HCT116 (cell line): ENCODE data around the gene RFPL2. TPM values are rescaled to one million over a fixed set of nuclear protein-coding genes. Genes with fewer than 3 reads are reported as not detected.

ENCODE experiments used
- ATAC-seq: fragments of 200-7000 bp; cut with Tn5 transposase; 2 replicates; pipeline ENCODE4 v1.9.1; 2020; ENCODE audit warnings: mild to moderate bottlenecking, moderate library complexity
- BruUV-seq: library from RNA; stranded (reverse); fragments of 400-500 nt; replicated peaks from 2 replicates; lab custom pipeline; 2021; lab: Mats Ljungman, UMichigan
- CTCF ChIA-PET: fragments of 300-600 bp; sonication (Branson Sonifier 250); formaldehyde crosslinking; loops from one replicate; lab custom pipeline; 2021; ENCODE audit warnings: antibody characterized with exemption; lab: Charles Lee
- POLR2A ChIA-PET: fragments of 300-600, 350-600 bp; sonication (Branson Sonifier 250); formaldehyde crosslinking; loops from one replicate; lab custom pipeline; 2021; ENCODE audit warnings: antibody characterized with exemption; lab: Charles Lee
- RAD21 ChIA-PET, 2 experiments: fragments of 300-600 bp; sonication (Branson Sonifier 250); formaldehyde crosslinking; loops; one replicate each; lab custom pipeline; 2023; ENCODE audit warnings: low total read pairs in 2 of 2; ENCODE audit not compliant: uncharacterized antibody in 2 of 2, unreplicated experiment in 2 of 2, low non-redundant PET in 1 of 2; lab: Charles Lee
- DNase-seq: peaks from one replicate; pipeline ENCODE4 v3.0.0-alpha.2; 2010; ENCODE audit warnings: low read depth, low spot score
- H2AFZ ChIP-seq: fragments of 200-600 bp; shearing (Covaris generic), sonication (generic); 2 replicates; pipeline ENCODE4 v1.6.1; 2017; ENCODE audit warnings: low read depth, mixed run types, mixed read lengths, antibody characterized with exemption, low read length; ENCODE audit not compliant: poor library complexity, severe bottlenecking
- H3K27ac ChIP-seq: 2 replicates; pipeline ENCODE4 v1.5.1; 2012; ENCODE audit warnings: low read depth, low read length
- H3K27me3 ChIP-seq: fragments of 200-600 bp; sonication (generic); 2 replicates; pipeline ENCODE4 v1.6.1; 2016; ENCODE audit warnings: mixed run types, low read length, mixed read lengths; ENCODE audit not compliant: insufficient read depth
- H3K36me3 ChIP-seq, 2 experiments: fragments of 200-500 bp in 1 of 2; fragments of 200-600 bp in 1 of 2; sonication (Bioruptor generic) in 1 of 2; sonication (generic) in 1 of 2; 2 replicates each; pipeline versions ENCODE4 v1.5.1 to v1.6.1; 2014 to 2016; ENCODE audit warnings: low read length in 2 of 2, inconsistent platforms in 1 of 2, mixed read lengths in 1 of 2, mixed run types in 1 of 2; ENCODE audit not compliant: insufficient read depth in 2 of 2, control insufficient read depth in 1 of 2
- H3K4me1 ChIP-seq, 2 experiments: fragments of 200-600 bp in 1 of 2; sonication (generic) in 1 of 2; 2 replicates each; pipeline versions ENCODE4 v1.5.1 to v1.6.1; 2012 to 2017; ENCODE audit warnings: low read length in 2 of 2, inconsistent platforms in 1 of 2, mild to moderate bottlenecking in 1 of 2, mixed read lengths in 1 of 2, mixed run types in 1 of 2, moderate library complexity in 1 of 2; ENCODE audit not compliant: insufficient read depth in 2 of 2, control insufficient read depth in 1 of 2
- H3K4me2 ChIP-seq: fragments of 200-600 bp; sonication (generic); 2 replicates; pipeline ENCODE4 v1.6.1; 2017; ENCODE audit warnings: mixed run types, low read length, mixed read lengths
- H3K4me3 ChIP-seq, 2 experiments: fragments of 200-600 bp in 1 of 2; sonication (generic) in 1 of 2; replicated peaks in 1 of 2; 2 replicates each; pipeline ENCODE4 v1.5.1; 2011 to 2016; ENCODE audit warnings: low read length in 2 of 2, control low read depth in 1 of 2, low read depth in 1 of 2, mild to moderate bottlenecking in 1 of 2, mixed read lengths in 1 of 2, mixed run types in 1 of 2
- H3K79me2 ChIP-seq: fragments of 200-600 bp; sonication (generic); 2 replicates; pipeline ENCODE4 v1.6.1; 2017; ENCODE audit warnings: mild to moderate bottlenecking, mixed run types, low read length, moderate library complexity, mixed read lengths; ENCODE audit not compliant: insufficient read depth
- H3K9ac ChIP-seq: fragments of 200-600 bp; sonication (generic); 2 replicates; pipeline ENCODE4 v1.6.1; 2016; ENCODE audit warnings: low read length, mixed read lengths
- H3K9me2 ChIP-seq: fragments of 200-600 bp; sonication (generic), shearing (Covaris generic); 2 replicates; pipeline ENCODE4 v1.6.1; 2017; ENCODE audit warnings: mixed run types, mild to moderate bottlenecking, moderate library complexity; ENCODE audit not compliant: insufficient read depth
- H3K9me3 ChIP-seq, 2 experiments: fragments of 200-500 bp in 1 of 2; fragments of 200-600 bp in 1 of 2; sonication (Bioruptor generic) in 1 of 2; sonication (generic) in 1 of 2; 2 replicates each; pipeline ENCODE4 v1.6.1; 2014 to 2017; ENCODE audit warnings: low read length in 2 of 2, mixed read lengths in 2 of 2, inconsistent platforms in 1 of 2, low read depth in 1 of 2, mild to moderate bottlenecking in 1 of 2, mixed run types in 1 of 2, moderate library complexity in 1 of 2; ENCODE audit not compliant: control insufficient read depth in 1 of 2, insufficient read depth in 1 of 2
- H4K20me1 ChIP-seq: fragments of 200-600 bp; sonication (generic), shearing (Covaris generic); 2 replicates; pipeline ENCODE4 v1.6.1; 2017; ENCODE audit warnings: mixed run types, mild to moderate bottlenecking, moderate library complexity; ENCODE audit not compliant: insufficient read depth
- ATF3 ChIP-seq: IDR thresholded peaks from 2 replicates; pipeline ENCODE4 v1.6.1; 2012
- CEBPB ChIP-seq: IDR thresholded peaks from 2 replicates; pipeline ENCODE4 v1.6.1; 2012; ENCODE audit warnings: low read depth
- EZH2 ChIP-seq: fragments of 200-600 bp; sonication (generic); IDR thresholded peaks from 2 replicates; pipeline ENCODE4 v1.6.1; 2017; ENCODE audit warnings: antibody characterized with exemption, mixed run types
- EZH2phosphoT487 ChIP-seq: fragments of 200-600 bp; IDR thresholded peaks from 2 replicates; pipeline ENCODE4 v1.6.1; 2018; ENCODE audit warnings: antibody characterized with exemption, borderline replicate concordance
- POLR2A ChIP-seq: IDR thresholded peaks from 2 replicates; pipeline ENCODE4 v1.7.0; 2011; ENCODE audit warnings: borderline replicate concordance; ENCODE audit not compliant: insufficient read depth, insufficient read length; ENCODE audit errors: extremely low read depth
- RAD21 ChIP-seq: IDR thresholded peaks from 2 replicates; pipeline ENCODE4 v1.6.1; 2012; ENCODE audit warnings: low read depth, mild to moderate bottlenecking
- SIN3A ChIP-seq: IDR thresholded peaks from 2 replicates; pipeline ENCODE4 v1.6.1; 2012; ENCODE audit warnings: low read depth
- YY1 ChIP-seq: IDR thresholded peaks from 2 replicates; pipeline ENCODE4 v1.6.1; 2011; ENCODE audit warnings: low read length, low read depth, moderate library complexity, mild to moderate bottlenecking; ENCODE audit not compliant: insufficient replicate concordance; ENCODE audit errors: extremely low read depth
- ZFX ChIP-seq: fragments of 450-650 bp; IDR thresholded peaks from 2 replicates; pipeline ENCODE4 v1.6.1; 2017
- intact Hi-C: fragments of 100-400 bp; cut with micrococcal nuclease; formaldehyde crosslinking; loops from 2 replicates; pipeline ENCODE4 v1.10.0; 2022
- total RNA-seq: library from RNA; stranded (reverse); gene quantifications from one replicate; pipeline ENCODE4 v1.2.1, GENCODE V29; 2021; ENCODE audit not compliant: unreplicated experiment
- TF ChIP-seq, protein P1 (sequence below): IDR thresholded peaks from 2 replicates; pipeline ENCODE4 v1.6.1; 2012
- TF ChIP-seq, protein P2 (sequence below), 3 experiments: fragments of 200-600 bp in 1 of 3; sonication (generic) in 1 of 3; IDR thresholded peaks in 2 of 3; conservative IDR thresholded peaks in 1 of 3; 2 replicates each; pipeline ENCODE4 v1.5.1; 2012 to 2017; ENCODE audit warnings: low read depth in 2 of 3, low read length in 2 of 3, antibody characterized with exemption in 1 of 3, borderline replicate concordance in 1 of 3, control low read depth in 1 of 3, mild to moderate bottlenecking in 1 of 3, mixed read lengths in 1 of 3, mixed run types in 1 of 3, moderate library complexity in 1 of 3; ENCODE audit not compliant: insufficient read depth in 1 of 3

The RFPL2 gene
- total RNA-seq, 1 experiment from 2014 or later, result 0.61 TPM

GRCh38 chr22:32211011-32211410, 6.1 kb upstream of the RFPL2 start:
- Histone ChIP-seq H4K20me1 (no peaks in the 10 kb centered on the region), H3K36me3 (peaks cover 0 to 4% of the 10 kb centered on the region in 2 experiments; a peak in 2 of 4 replicates), H3K27ac (no peak overlapping the region), H3K4me1 (peaks cover 12 to 13% of the 10 kb centered on the region in 2 experiments; a peak in 3 of 4 replicates), H3K9me3 (no peaks in the 10 kb centered on the region), H3K4me3 (no peak overlapping the region), H3K9ac (no peak overlapping the region), H3K79me2 (no peaks in the 10 kb centered on the region), H3K9me2 (no peaks in the 10 kb centered on the region), H3K27me3 (no peaks in the 10 kb centered on the region), H2AFZ (no peak overlapping the region), H3K4me2 (no peak overlapping the region)
- DNase-seq, result no peak
- TF ChIP-seq YY1 (no peak), EZH2 (no peak), ZFX (no peak), ATF3 (no peak), SIN3A (no peak), EZH2phosphoT487 (no peak), RAD21 (no peak), CEBPB (no peak), POLR2A (no peak)
- TF ChIP-seq, protein P1, sequence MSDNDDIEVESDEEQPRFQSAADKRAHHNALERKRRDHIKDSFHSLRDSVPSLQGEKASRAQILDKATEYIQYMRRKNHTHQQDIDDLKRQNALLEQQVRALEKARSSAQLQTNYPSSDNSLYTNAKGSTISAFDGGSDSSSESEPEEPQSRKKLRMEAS, result no peak
- TF ChIP-seq, protein P2, sequence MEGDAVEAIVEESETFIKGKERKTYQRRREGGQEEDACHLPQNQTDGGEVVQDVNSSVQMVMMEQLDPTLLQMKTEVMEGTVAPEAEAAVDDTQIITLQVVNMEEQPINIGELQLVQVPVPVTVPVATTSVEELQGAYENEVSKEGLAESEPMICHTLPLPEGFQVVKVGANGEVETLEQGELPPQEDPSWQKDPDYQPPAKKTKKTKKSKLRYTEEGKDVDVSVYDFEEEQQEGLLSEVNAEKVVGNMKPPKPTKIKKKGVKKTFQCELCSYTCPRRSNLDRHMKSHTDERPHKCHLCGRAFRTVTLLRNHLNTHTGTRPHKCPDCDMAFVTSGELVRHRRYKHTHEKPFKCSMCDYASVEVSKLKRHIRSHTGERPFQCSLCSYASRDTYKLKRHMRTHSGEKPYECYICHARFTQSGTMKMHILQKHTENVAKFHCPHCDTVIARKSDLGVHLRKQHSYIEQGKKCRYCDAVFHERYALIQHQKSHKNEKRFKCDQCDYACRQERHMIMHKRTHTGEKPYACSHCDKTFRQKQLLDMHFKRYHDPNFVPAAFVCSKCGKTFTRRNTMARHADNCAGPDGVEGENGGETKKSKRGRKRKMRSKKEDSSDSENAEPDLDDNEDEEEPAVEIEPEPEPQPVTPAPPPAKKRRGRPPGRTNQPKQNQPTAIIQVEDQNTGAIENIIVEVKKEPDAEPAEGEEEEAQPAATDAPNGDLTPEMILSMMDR (IDR thresholded peaks at IDR 0.05 in 2 of 3, conservative IDR thresholded peaks at IDR 0.05 in 1 of 3; ENCODE audit: borderline replicate concordance in 1 of 3, insufficient read depth in 1 of 3, low read depth in 2 of 3, low read length in 2 of 3), result no peak
- ChIA-PET RAD21 (no interaction called here), CTCF (interaction anchor here (1.4 kb wide), 1 partner anchor 55 kb away, joined by 3 read pairs; no protein-coding TSS in a partner anchor), POLR2A (no interaction called here)
- intact Hi-C loops, result no loop called here
- BruUV-seq, result no TSS peak
- ATAC-seq, result no peak
